ENCODE measurements around the gene MAPK7. TPM values are rescaled to one million over a fixed set of nuclear protein-coding genes. Genes with fewer than 3 reads are reported as not detected.

Gene MAPK7
- total RNA-seq, 1 experiment from 2014 or later, result 43.1 TPM

GRCh38 chr17:19404264-19404663 lies 26.0 kb downstream of the MAPK7 start:
- peaks cover 7% of the 10 kb centered on the region for H3K4me1 ChIP-seq
- no peaks in the 10 kb centered on the region for H3K27me3 ChIP-seq
- no peaks in the 10 kb centered on the region for H3K9me3 ChIP-seq (replicated peaks)
- H3K27ac ChIP-seq, result no peak overlapping the region
- DNase-seq, result no peak
- H3K4me3 ChIP-seq, result no peak overlapping the region
- no peaks in the 10 kb centered on the region for H3K36me3 ChIP-seq

- Histone ChIP-seq H3K4me1 (peaks cover 1% of the 10 kb centered on the region), H3K9me3 (replicated peaks) (no peaks in the 10 kb centered on the region), H3K27ac (no peak overlapping the region), H3K36me3 (no peaks in the 10 kb centered on the region), H3K27me3 (peaks cover 5% of the 10 kb centered on the region; the same call in 1 of the 2 replicates), H3K4me3 (no peak overlapping the region)
- DNase-seq, result no peak
These were observed 26.8 kb downstream of the MAPK7 start for GRCh38 chr17:19405114-19405513.

- no peaks in the 10 kb centered on the region for H3K9me3 ChIP-seq (replicated peaks)
- DNase-seq, result no peak
- peaks cover 5% of the 10 kb centered on the region; the same call in 1 of the 2 replicates for H3K4me1 ChIP-seq
- H3K4me3 ChIP-seq, result no peak overlapping the region
- peaks cover 10% of the 10 kb centered on the region; the same call in 1 of the 2 replicates for H3K27me3 ChIP-seq
- H3K36me3 ChIP-seq, result no peaks in the 10 kb centered on the region
- H3K27ac ChIP-seq, result no peak overlapping the region
These were observed 29.5 kb downstream of the MAPK7 start for GRCh38 chr17:19407601-19408345.

GRCh38 chr17:19408346-19408710 lies 30.0 kb downstream of the MAPK7 start:
- H3K9me3 ChIP-seq (replicated peaks), result no peaks in the 10 kb centered on the region
- DNase-seq, result no peak
- H3K4me3 ChIP-seq, result no peak overlapping the region
- H3K36me3 ChIP-seq, result no peaks in the 10 kb centered on the region
- peaks cover 10% of the 10 kb centered on the region; the same call in 1 of the 2 replicates for H3K27me3 ChIP-seq
- H3K4me1 ChIP-seq, result peaks cover 5% of the 10 kb centered on the region; the same call in 1 of the 2 replicates
- no peak overlapping the region for H3K27ac ChIP-seq

- Histone ChIP-seq H3K36me3 (no peaks in the 10 kb centered on the region), H3K9me3 (replicated peaks) (no peaks in the 10 kb centered on the region), H3K27me3 (peaks cover 10% of the 10 kb centered on the region; the same call in 1 of the 2 replicates), H3K27ac (no peak overlapping the region), H3K4me1 (peaks cover 5% of the 10 kb centered on the region; the same call in 1 of the 2 replicates), H3K4me3 (no peak overlapping the region)
- DNase-seq, result no peak
These were observed 30.8 kb downstream of the MAPK7 start for GRCh38 chr17:19409066-19409465.

- Histone ChIP-seq H3K27ac (no peak overlapping the region), H3K27me3 (peaks cover 10% of the 10 kb centered on the region; the same call in 1 of the 2 replicates), H3K36me3 (no peaks in the 10 kb centered on the region), H3K4me1 (peaks cover 5% of the 10 kb centered on the region; the same call in 1 of the 2 replicates), H3K4me3 (no peak overlapping the region), H3K9me3 (replicated peaks) (no peaks in the 10 kb centered on the region)
- no peak for DNase-seq
These were observed 31.2 kb downstream of the MAPK7 start for GRCh38 chr17:19409509-19409908.

- Histone ChIP-seq H3K9me3 (replicated peaks) (no peaks in the 10 kb centered on the region), H3K36me3 (no peaks in the 10 kb centered on the region), H3K27me3 (peaks cover 10% of the 10 kb centered on the region; the same call in 1 of the 2 replicates), H3K27ac (no peak overlapping the region), H3K4me1 (peaks cover 5% of the 10 kb centered on the region; the same call in 1 of the 2 replicates), H3K4me3 (no peak overlapping the region)
- DNase-seq, result no peak
These were observed 31.8 kb downstream of the MAPK7 start for GRCh38 chr17:19410091-19410490.

- Histone ChIP-seq H3K27me3 (peaks cover 10% of the 10 kb centered on the region; the same call in 1 of the 2 replicates), H3K27ac (no peak within 1 kb of the TSS), H3K36me3 (no peaks in the 10 kb centered on the region), H3K4me1 (peaks cover 5% of the 10 kb centered on the region; the same call in 1 of the 2 replicates), H3K9me3 (replicated peaks) (no peaks in the 10 kb centered on the region), H3K4me3 (peak within 1 kb of the TSS; percentile 38)
- peak; percentile 54 to 58 for DNase-seq
These were observed 32.8 kb downstream of the MAPK7 start, which contains the start of gene RNF112 for GRCh38 chr17:19410875-19411620. TSS of gene RNF112 (plus strand) at chr17:19411232. CDS start at chr17:19411409, 177 bp downstream.

- no peaks in the 10 kb centered on the region for H3K36me3 ChIP-seq
- H3K27ac ChIP-seq, result no peak overlapping the region
- H3K4me1 ChIP-seq, result peaks cover 5% of the 10 kb centered on the region; the same call in 1 of the 2 replicates
- peaks cover 10% of the 10 kb centered on the region; the same call in 1 of the 2 replicates for H3K27me3 ChIP-seq
- no peaks in the 10 kb centered on the region for H3K9me3 ChIP-seq (replicated peaks)
- peak overlapping the region; percentile 38 for H3K4me3 ChIP-seq
- peak; percentile 69 to 75 for DNase-seq
These were observed 33.3 kb downstream of the MAPK7 start for GRCh38 chr17:19411631-19412030.

- H3K4me3 ChIP-seq, result no peak overlapping the region
- peaks cover 5% of the 10 kb centered on the region; the same call in 1 of the 2 replicates for H3K4me1 ChIP-seq
- no peak overlapping the region for H3K27ac ChIP-seq
- peaks cover 10% of the 10 kb centered on the region; the same call in 1 of the 2 replicates for H3K27me3 ChIP-seq
- no peaks in the 10 kb centered on the region for H3K36me3 ChIP-seq
- no peaks in the 10 kb centered on the region for H3K9me3 ChIP-seq (replicated peaks)
- DNase-seq, result no peak
These were observed 34.2 kb downstream of the MAPK7 start for GRCh38 chr17:19412510-19412909.

GRCh38 chr17:19412984-19413383 lies 34.7 kb downstream of the MAPK7 start:
- Histone ChIP-seq H3K36me3 (no peaks in the 10 kb centered on the region), H3K4me1 (peaks cover 5% of the 10 kb centered on the region; the same call in 1 of the 2 replicates), H3K27me3 (peaks cover 10% of the 10 kb centered on the region; the same call in 1 of the 2 replicates), H3K9me3 (replicated peaks) (no peaks in the 10 kb centered on the region), H3K27ac (no peak overlapping the region), H3K4me3 (no peak overlapping the region)
- DNase-seq, result no peak

- H3K9me3 ChIP-seq (replicated peaks), result no peaks in the 10 kb centered on the region
- no peak overlapping the region for H3K27ac ChIP-seq
- peaks cover 10% of the 10 kb centered on the region; the same call in 1 of the 2 replicates for H3K27me3 ChIP-seq
- H3K36me3 ChIP-seq, result no peaks in the 10 kb centered on the region
- H3K4me3 ChIP-seq, result no peak overlapping the region
- no peak for DNase-seq
- peaks cover 5% of the 10 kb centered on the region; the same call in 1 of the 2 replicates for H3K4me1 ChIP-seq
These were observed 35.5 kb downstream of the MAPK7 start for GRCh38 chr17:19413761-19414160.

- H3K4me3 ChIP-seq, result no peak overlapping the region
- peaks cover 5% of the 10 kb centered on the region; the same call in 1 of the 2 replicates for H3K4me1 ChIP-seq
- no peaks in the 10 kb centered on the region for H3K36me3 ChIP-seq
- no peak overlapping the region for H3K27ac ChIP-seq
- no peaks in the 10 kb centered on the region for H3K9me3 ChIP-seq (replicated peaks)
- peaks cover 10% of the 10 kb centered on the region; the same call in 1 of the 2 replicates for H3K27me3 ChIP-seq
- DNase-seq, result no peak
These were observed 36.3 kb downstream of the MAPK7 start for GRCh38 chr17:19414396-19415280.

GRCh38 chr17:19415311-19415710 lies 37.0 kb downstream of the MAPK7 start:
- H3K27ac ChIP-seq, result no peak overlapping the region

More at GRCh38 chr17:19415311-19415710, 37.0 kb downstream of the MAPK7 start:
- DNase-seq, result no peak
- Histone ChIP-seq H3K27me3 (peaks cover 3% of the 10 kb centered on the region; the same call in 1 of the 2 replicates), H3K9me3 (replicated peaks) (no peaks in the 10 kb centered on the region), H3K4me1 (peaks cover 5% of the 10 kb centered on the region; the same call in 1 of the 2 replicates), H3K4me3 (no peak overlapping the region), H3K36me3 (no peaks in the 10 kb centered on the region)
